ENCODE measurements around the gene GALP.

The GALP gene

GRCh38 chr19:56150358-56150757 is 25.4 kb upstream of the GALP start:
- Histone ChIP-seq H3K4me3 (ENCODE audit: low read length) (no peak overlapping the region), H3K27me3 (ENCODE audit: control insufficient read depth, insufficient read depth, low read length) (no peaks in the 10 kb centered on the region), H3K4me1 (ENCODE audit: control insufficient read depth, insufficient read depth, low read length) (no peaks in the 10 kb centered on the region), H3K27ac (ENCODE audit: low read depth, low read length) (no peak overlapping the region), H3K9ac (ENCODE audit: low read length) (no peak overlapping the region), H3K36me3 (ENCODE audit: control insufficient read depth, insufficient read depth, low read length) (peaks cover 10% of the 10 kb centered on the region)

- no peak overlapping the region for H3K9ac ChIP-seq (ENCODE audit: low read length)
- no peak overlapping the region for H3K27ac ChIP-seq (ENCODE audit: low read depth, low read length)
- H3K36me3 ChIP-seq (ENCODE audit: control insufficient read depth, insufficient read depth, low read length) = peaks cover 15% of the 10 kb centered on the region
Measured at GRCh38 chr19:56152644-56153043, 23.2 kb upstream of the GALP start.

GRCh38 chr19:56153507-56153906 is 22.3 kb upstream of the GALP start:
- H3K4me3 ChIP-seq (ENCODE audit: low read length) = no peak overlapping the region
- H3K4me1 ChIP-seq (ENCODE audit: control insufficient read depth, insufficient read depth, low read length) = no peaks in the 10 kb centered on the region
- no peaks in the 10 kb centered on the region for H3K27me3 ChIP-seq (ENCODE audit: control insufficient read depth, insufficient read depth, low read length)
- H3K36me3 ChIP-seq (ENCODE audit: control insufficient read depth, insufficient read depth, low read length) = peaks cover 11% of the 10 kb centered on the region
- no peak overlapping the region for H3K27ac ChIP-seq (ENCODE audit: low read depth, low read length)
- no peak overlapping the region for H3K9ac ChIP-seq (ENCODE audit: low read length)

More at GRCh38 chr19:56152644-56153043, 23.2 kb upstream of the GALP start:
- H3K27me3 ChIP-seq (ENCODE audit: control insufficient read depth, insufficient read depth, low read length) = no peaks in the 10 kb centered on the region
- H3K4me1 ChIP-seq (ENCODE audit: control insufficient read depth, insufficient read depth, low read length) = no peaks in the 10 kb centered on the region
- H3K4me3 ChIP-seq (ENCODE audit: low read length) = no peak overlapping the region

- no peaks in the 10 kb centered on the region for H3K4me1 ChIP-seq (ENCODE audit: control insufficient read depth, insufficient read depth, low read length)
- H3K27ac ChIP-seq (ENCODE audit: low read depth, low read length) = no peak overlapping the region
- no peaks in the 10 kb centered on the region for H3K27me3 ChIP-seq (ENCODE audit: control insufficient read depth, insufficient read depth, low read length)
- no peak overlapping the region for H3K9ac ChIP-seq (ENCODE audit: low read length)
- H3K36me3 ChIP-seq (ENCODE audit: control insufficient read depth, insufficient read depth, low read length) = peaks cover 8% of the 10 kb centered on the region
- H3K4me3 ChIP-seq (ENCODE audit: low read length) = no peak overlapping the region
Measured at GRCh38 chr19:56155124-56155687, 20.6 kb upstream of the GALP start.

GRCh38 chr19:56156768-56157167 is 19.0 kb upstream of the GALP start:
- Histone ChIP-seq H3K4me3 (ENCODE audit: low read length) (no peak overlapping the region), H3K36me3 (ENCODE audit: control insufficient read depth, insufficient read depth, low read length) (peaks cover 8% of the 10 kb centered on the region), H3K27me3 (ENCODE audit: control insufficient read depth, insufficient read depth, low read length) (no peaks in the 10 kb centered on the region), H3K27ac (ENCODE audit: low read depth, low read length) (no peak overlapping the region), H3K4me1 (ENCODE audit: control insufficient read depth, insufficient read depth, low read length) (no peaks in the 10 kb centered on the region), H3K9ac (ENCODE audit: low read length) (no peak overlapping the region)

- Histone ChIP-seq H3K9ac (ENCODE audit: low read length) (no peak overlapping the region), H3K4me3 (ENCODE audit: low read length) (no peak overlapping the region), H3K27ac (ENCODE audit: low read depth, low read length) (no peak overlapping the region), H3K27me3 (ENCODE audit: control insufficient read depth, insufficient read depth, low read length) (no peaks in the 10 kb centered on the region), H3K4me1 (ENCODE audit: control insufficient read depth, insufficient read depth, low read length) (no peaks in the 10 kb centered on the region), H3K36me3 (ENCODE audit: control insufficient read depth, insufficient read depth, low read length) (peaks cover 8% of the 10 kb centered on the region)
Measured at GRCh38 chr19:56158170-56158757, 17.5 kb upstream of the GALP start.

GRCh38 chr19:56159009-56159559 is 16.7 kb upstream of the GALP start:
- Histone ChIP-seq H3K4me3 (ENCODE audit: low read length) (no peak overlapping the region), H3K9ac (ENCODE audit: low read length) (no peak overlapping the region), H3K4me1 (ENCODE audit: control insufficient read depth, insufficient read depth, low read length) (no peaks in the 10 kb centered on the region), H3K27me3 (ENCODE audit: control insufficient read depth, insufficient read depth, low read length) (no peaks in the 10 kb centered on the region), H3K36me3 (ENCODE audit: control insufficient read depth, insufficient read depth, low read length) (peaks cover 8% of the 10 kb centered on the region), H3K27ac (ENCODE audit: low read depth, low read length) (no peak overlapping the region)

- Histone ChIP-seq H3K36me3 (ENCODE audit: control insufficient read depth, insufficient read depth, low read length) (peaks cover 8% of the 10 kb centered on the region), H3K4me3 (ENCODE audit: low read length) (no peak overlapping the region), H3K27me3 (ENCODE audit: control insufficient read depth, insufficient read depth, low read length) (no peaks in the 10 kb centered on the region), H3K27ac (ENCODE audit: low read depth, low read length) (no peak overlapping the region), H3K9ac (ENCODE audit: low read length) (no peak overlapping the region), H3K4me1 (ENCODE audit: control insufficient read depth, insufficient read depth, low read length) (no peaks in the 10 kb centered on the region)
Measured at GRCh38 chr19:56159622-56160271, 16.1 kb upstream of the GALP start.

GRCh38 chr19:56161534-56161933 is 14.3 kb upstream of the GALP start:
- Histone ChIP-seq H3K4me1 (ENCODE audit: control insufficient read depth, insufficient read depth, low read length) (no peaks in the 10 kb centered on the region), H3K9ac (ENCODE audit: low read length) (no peak overlapping the region), H3K36me3 (ENCODE audit: control insufficient read depth, insufficient read depth, low read length) (no peaks in the 10 kb centered on the region), H3K4me3 (ENCODE audit: low read length) (no peak overlapping the region), H3K27me3 (ENCODE audit: control insufficient read depth, insufficient read depth, low read length) (no peaks in the 10 kb centered on the region), H3K27ac (ENCODE audit: low read depth, low read length) (no peak overlapping the region)

GRCh38 chr19:56162258-56162657 is 13.6 kb upstream of the GALP start:
- H3K27ac ChIP-seq (ENCODE audit: low read depth, low read length) = no peak overlapping the region
- H3K4me3 ChIP-seq (ENCODE audit: low read length) = no peak overlapping the region
- H3K4me1 ChIP-seq (ENCODE audit: control insufficient read depth, insufficient read depth, low read length) = no peaks in the 10 kb centered on the region
- no peaks in the 10 kb centered on the region for H3K27me3 ChIP-seq (ENCODE audit: control insufficient read depth, insufficient read depth, low read length)
- no peaks in the 10 kb centered on the region for H3K36me3 ChIP-seq (ENCODE audit: control insufficient read depth, insufficient read depth, low read length)
- H3K9ac ChIP-seq (ENCODE audit: low read length) = no peak overlapping the region

GRCh38 chr19:56163097-56163496 is 12.7 kb upstream of the GALP start:
- H3K27me3 ChIP-seq (ENCODE audit: control insufficient read depth, insufficient read depth, low read length) = no peaks in the 10 kb centered on the region
- H3K9ac ChIP-seq (ENCODE audit: low read length) = no peak overlapping the region
- H3K36me3 ChIP-seq (ENCODE audit: control insufficient read depth, insufficient read depth, low read length) = no peaks in the 10 kb centered on the region
- no peak overlapping the region for H3K4me3 ChIP-seq (ENCODE audit: low read length)
- H3K4me1 ChIP-seq (ENCODE audit: control insufficient read depth, insufficient read depth, low read length) = no peaks in the 10 kb centered on the region
- H3K27ac ChIP-seq (ENCODE audit: low read depth, low read length) = no peak overlapping the region

- H3K36me3 ChIP-seq (ENCODE audit: control insufficient read depth, insufficient read depth, low read length) = no peaks in the 10 kb centered on the region
- no peaks in the 10 kb centered on the region for H3K4me1 ChIP-seq (ENCODE audit: control insufficient read depth, insufficient read depth, low read length)
- no peak overlapping the region for H3K4me3 ChIP-seq (ENCODE audit: low read length)
- H3K27ac ChIP-seq (ENCODE audit: low read depth, low read length) = no peak overlapping the region
- no peak overlapping the region for H3K9ac ChIP-seq (ENCODE audit: low read length)
- H3K27me3 ChIP-seq (ENCODE audit: control insufficient read depth, insufficient read depth, low read length) = no peaks in the 10 kb centered on the region
Measured at GRCh38 chr19:56167064-56167578, 8.7 kb upstream of the GALP start.

Data from rectal smooth muscle tissue (tissue), 1 donor.